Esophagus muscularis mucosa (tissue), 4 donors: Measurements from ENCODE around the gene MMP7. TPM values are rescaled to one million over a fixed set of nuclear protein-coding genes. Genes with fewer than 3 reads are reported as not detected.

Experiments
- DNase-seq: peaks from one replicate; pipeline ENCODE4 v3.0.0-alpha.2; 2017; ENCODE audit errors: extremely low spot score
- H3K27ac ChIP-seq, 4 donors: fragments of 200-600 bp; sonication (generic); replicated peaks in 1 of 4; 1 replicate in 3 of 4; 2 replicates in 1 of 4; pipeline ENCODE4 v1.5.1; 2016 to 2019; ENCODE audit warnings: mild to moderate bottlenecking in 1 of 4
- H3K27me3 ChIP-seq, 4 donors: fragments of 200-600 bp; sonication (generic); one replicate each; pipeline versions ENCODE4 v1.5.1 to v1.6.0; 2016 to 2019
- H3K36me3 ChIP-seq, 4 donors: fragments of 200-600 bp; sonication (generic); one replicate each; pipeline ENCODE4 v1.5.1; 2016 to 2019
- H3K4me1 ChIP-seq, 4 donors: fragments of 200-600 bp; sonication (generic); one replicate each; pipeline ENCODE4 v1.5.1; 2016 to 2019
- H3K4me3 ChIP-seq, 4 donors: fragments of 200-600 bp; sonication (generic); 1 replicate in 2 of 4; 2 replicates in 2 of 4; pipeline ENCODE4 v1.5.1; 2016 to 2019; ENCODE audit warnings: mild to moderate bottlenecking in 4 of 4, moderate library complexity in 1 of 4
- H3K9me3 ChIP-seq, 4 donors: fragments of 200-600 bp; sonication (generic); 1 replicate in 3 of 4; 2 replicates in 1 of 4; pipeline ENCODE4 v1.5.1; 2016 to 2019
- EP300 ChIP-seq: sonication (generic); formaldehyde crosslinking; IDR thresholded peaks from one replicate; pipeline ENCODE4 v1.6.1; 2017; ENCODE audit warnings: antibody characterized with exemption
- POLR2A ChIP-seq: fragments of 450-650 bp; IDR thresholded peaks from one replicate; pipeline ENCODE4 v1.6.1; 2017; ENCODE audit warnings: antibody characterized with exemption, moderate library complexity, mild to moderate bottlenecking, low read depth
- POLR2AphosphoS5 ChIP-seq, 2 donors: sonication (generic); formaldehyde crosslinking; IDR thresholded peaks; one replicate each; pipeline ENCODE4 v1.6.1; 2017; ENCODE audit warnings: antibody characterized with exemption in 2 of 2
- WGBS: methylation state at CpG from one replicate; pipeline ENCODE4 v1.1.5; 2018; 5-methylcytosine and 5-hydroxymethylcytosine counted together
- intact Hi-C: fragments of 100-400 bp; cut with DNase I; formaldehyde crosslinking; loops from one replicate; pipeline ENCODE4 v1.15.1; 2023
- total RNA-seq, 4 donors: library from RNA; depleted of rRNA; stranded (reverse); fragments of >200 nt; gene quantifications; one replicate each; pipeline versions ENCODE4 v1.1.0 to v1.2.1, GENCODE V29; 2016
- TF ChIP-seq, protein P1 (sequence below), 3 experiments: fragments of 200-600 bp in 2 of 3; fragments of 450-650 bp in 1 of 3; sonication (generic) in 2 of 3; IDR thresholded peaks; one replicate each; pipeline ENCODE4 v1.5.1; 2017 to 2019; ENCODE audit warnings: antibody characterized with exemption in 3 of 3, mild to moderate bottlenecking in 2 of 3, moderate library complexity in 1 of 3

MMP7 gene
- total RNA-seq, 4 donors from 2014 or later, result not detected

GRCh38 chr11:102552447-102553194 lies 22.1 kb upstream of the MMP7 start:
- intact Hi-C loops, result no loop called here
- H3K9me3 ChIP-seq, result no peaks in the 10 kb centered on the region
- TF ChIP-seq, protein P1, sequence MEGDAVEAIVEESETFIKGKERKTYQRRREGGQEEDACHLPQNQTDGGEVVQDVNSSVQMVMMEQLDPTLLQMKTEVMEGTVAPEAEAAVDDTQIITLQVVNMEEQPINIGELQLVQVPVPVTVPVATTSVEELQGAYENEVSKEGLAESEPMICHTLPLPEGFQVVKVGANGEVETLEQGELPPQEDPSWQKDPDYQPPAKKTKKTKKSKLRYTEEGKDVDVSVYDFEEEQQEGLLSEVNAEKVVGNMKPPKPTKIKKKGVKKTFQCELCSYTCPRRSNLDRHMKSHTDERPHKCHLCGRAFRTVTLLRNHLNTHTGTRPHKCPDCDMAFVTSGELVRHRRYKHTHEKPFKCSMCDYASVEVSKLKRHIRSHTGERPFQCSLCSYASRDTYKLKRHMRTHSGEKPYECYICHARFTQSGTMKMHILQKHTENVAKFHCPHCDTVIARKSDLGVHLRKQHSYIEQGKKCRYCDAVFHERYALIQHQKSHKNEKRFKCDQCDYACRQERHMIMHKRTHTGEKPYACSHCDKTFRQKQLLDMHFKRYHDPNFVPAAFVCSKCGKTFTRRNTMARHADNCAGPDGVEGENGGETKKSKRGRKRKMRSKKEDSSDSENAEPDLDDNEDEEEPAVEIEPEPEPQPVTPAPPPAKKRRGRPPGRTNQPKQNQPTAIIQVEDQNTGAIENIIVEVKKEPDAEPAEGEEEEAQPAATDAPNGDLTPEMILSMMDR (IDR thresholded peaks at IDR 0.05), result no peak
- no peak for TF ChIP-seq POLR2AphosphoS5 (IDR thresholded peaks at IDR 0.05)
- no peak for TF ChIP-seq POLR2A
- TF ChIP-seq EP300, result no peak
- 64% methylated on average over 8 of the region's 8 CpGs for WGBS
- no peak for DNase-seq
- H3K27me3 ChIP-seq, result no peaks in the 10 kb centered on the region
- no peak overlapping the region for H3K27ac ChIP-seq
- no peak overlapping the region for H3K4me3 ChIP-seq
- H3K4me1 ChIP-seq, result no peaks in the 10 kb centered on the region
- no peaks in the 10 kb centered on the region for H3K36me3 ChIP-seq

- TF ChIP-seq, protein P1 (IDR thresholded peaks at IDR 0.05), result no peak
- TF ChIP-seq POLR2AphosphoS5 (IDR thresholded peaks at IDR 0.05) (no peak), EP300 (no peak), POLR2A (no peak)
- 78% methylated on average over 2 of the region's 2 CpGs for WGBS
- no peaks in the 10 kb centered on the region for H3K9me3 ChIP-seq
- H3K36me3 ChIP-seq, result no peaks in the 10 kb centered on the region
- H3K27me3 ChIP-seq, result no peaks in the 10 kb centered on the region
- H3K4me1 ChIP-seq, result no peaks in the 10 kb centered on the region
- no peak overlapping the region for H3K4me3 ChIP-seq
- H3K27ac ChIP-seq, result no peak overlapping the region
- intact Hi-C loops, result no loop called here
- no peak for DNase-seq
These were observed 21.5 kb upstream of the MMP7 start for GRCh38 chr11:102552020-102552419.

GRCh38 chr11:102551169-102551781 lies 20.7 kb upstream of the MMP7 start:
- no peak for TF ChIP-seq EP300
- TF ChIP-seq POLR2AphosphoS5 (IDR thresholded peaks at IDR 0.05), result no peak
- TF ChIP-seq, protein P1 (IDR thresholded peaks at IDR 0.05), result no peak
- no peak for TF ChIP-seq POLR2A
- Histone ChIP-seq H3K4me3 (no peak overlapping the region), H3K9me3 (no peaks in the 10 kb centered on the region), H3K27me3 (no peaks in the 10 kb centered on the region), H3K4me1 (no peaks in the 10 kb centered on the region), H3K27ac (no peak overlapping the region), H3K36me3 (no peaks in the 10 kb centered on the region)
- intact Hi-C loops, result no loop called here
- WGBS, result 75% methylated on average over 6 of the region's 6 CpGs
- no peak for DNase-seq

- Histone ChIP-seq H3K36me3 (no peaks in the 10 kb centered on the region), H3K9me3 (no peaks in the 10 kb centered on the region), H3K27me3 (no peaks in the 10 kb centered on the region), H3K27ac (no peak overlapping the region), H3K4me1 (no peaks in the 10 kb centered on the region), H3K4me3 (no peak overlapping the region)
- TF ChIP-seq POLR2AphosphoS5 (IDR thresholded peaks at IDR 0.05) (no peak), EP300 (no peak), POLR2A (no peak)
- TF ChIP-seq, protein P1 (IDR thresholded peaks at IDR 0.05), result no peak
- intact Hi-C loops, result no loop called here
- 90% methylated on average over 3 of the region's 3 CpGs for WGBS
- DNase-seq, result no peak
These were observed 16.4 kb upstream of the MMP7 start for GRCh38 chr11:102546923-102547471.
